Natural killer cell (primary cell): ENCODE results near the gene KHDRBS2. TPM values are rescaled to one million over a fixed set of nuclear protein-coding genes. Genes with fewer than 3 reads are reported as not detected.

Experiments used
- ATAC-seq, 3 donors: fragments of 150-1000 bp in 2 of 3; fragments of 200-7000 bp in 1 of 3; cut with Tn5 transposase; 1 replicate in 1 of 3; 2 replicates in 2 of 3; pipeline ENCODE4 v1.10.0; 2021; ENCODE audit warnings: mild to moderate bottlenecking in 2 of 3, moderate library complexity in 2 of 3
- DNase-seq, 2 donors: peaks; one replicate each; pipeline versions ENCODE4 v3.0.0 to v3.0.0-alpha.2; 2013 to 2021; ENCODE audit warnings: mixed read lengths in 1 of 2
- H3K27ac ChIP-seq: one replicate; pipeline ENCODE4 v1.5.1; 2013; ENCODE audit warnings: mild to moderate bottlenecking, low read length
- H3K27me3 ChIP-seq: one replicate; pipeline ENCODE4 v1.6.1; 2013; ENCODE audit warnings: low read length; ENCODE audit not compliant: control insufficient read depth, insufficient read depth
- H3K36me3 ChIP-seq: one replicate; pipeline ENCODE4 v1.6.1; 2013; ENCODE audit warnings: low read length; ENCODE audit not compliant: control insufficient read depth, insufficient read depth
- H3K4me1 ChIP-seq: one replicate; pipeline ENCODE4 v1.6.1; 2013; ENCODE audit warnings: low read length; ENCODE audit not compliant: control insufficient read depth, insufficient read depth
- H3K4me3 ChIP-seq: one replicate; pipeline ENCODE4 v1.5.1; 2013; ENCODE audit warnings: low read length
- H3K9me3 ChIP-seq: one replicate; pipeline ENCODE4 v1.6.1; 2013; ENCODE audit warnings: low read length; ENCODE audit not compliant: control insufficient read depth, insufficient read depth
- H3K27ac Mint-ChIP-seq, 2 donors: one replicate each; pipeline ENCODE4 v1.8.0; 2022; ENCODE audit warnings: mild to moderate bottlenecking in 2 of 2, mixed read lengths in 2 of 2, moderate library complexity in 1 of 2
- H3K27me3 Mint-ChIP-seq, 2 donors: one replicate each; pipeline ENCODE4 v1.8.0; 2022; ENCODE audit warnings: low read depth in 2 of 2, mixed read lengths in 2 of 2
- H3K36me3 Mint-ChIP-seq: one replicate; pipeline ENCODE4 v1.8.0; 2022; ENCODE audit warnings: mixed read lengths
- H3K4me1 Mint-ChIP-seq, 2 donors: one replicate each; pipeline ENCODE4 v1.8.0; 2022; ENCODE audit warnings: mixed read lengths in 2 of 2
- H3K4me3 Mint-ChIP-seq: one replicate; pipeline ENCODE4 v1.8.0; 2022; ENCODE audit warnings: mild to moderate bottlenecking, moderate library complexity, mixed read lengths
- H3K9me3 Mint-ChIP-seq, 2 donors: one replicate each; pipeline ENCODE4 v1.8.0; 2022; ENCODE audit warnings: mixed read lengths in 2 of 2
- WGBS: methylation state at CpG from one replicate; pipeline ENCODE4 v1.1.7; 2013; ENCODE audit warnings: missing lambda C conversion rate; ENCODE audit not compliant: insufficient coverage; 5-methylcytosine and 5-hydroxymethylcytosine counted together
- intact Hi-C: fragments of 100-400 bp; cut with micrococcal nuclease; formaldehyde crosslinking; loops from one replicate; pipeline ENCODE4 v1.14.2; 2022
- total RNA-seq, 4 donors: library from RNA; stranded (reverse); fragments of 120-200 nt in 1 of 4; gene quantifications; one replicate each; pipeline versions ENCODE4 v1.2.3 to v1.2.4, GENCODE V29; 2013 to 2022
- TF ChIP-seq, protein P1 (sequence below): fragments of 200-600 bp; IDR thresholded peaks from one replicate; pipeline ENCODE4 v1.8.0; 2022; ENCODE audit warnings: antibody characterized with exemption

The KHDRBS2 gene
- total RNA-seq, 3 donors from 2014 or later (not counting 1 experiment from before 2014, with no cell fraction given) = 0.15 to 0.26 TPM; not detected in 1

DNA sequence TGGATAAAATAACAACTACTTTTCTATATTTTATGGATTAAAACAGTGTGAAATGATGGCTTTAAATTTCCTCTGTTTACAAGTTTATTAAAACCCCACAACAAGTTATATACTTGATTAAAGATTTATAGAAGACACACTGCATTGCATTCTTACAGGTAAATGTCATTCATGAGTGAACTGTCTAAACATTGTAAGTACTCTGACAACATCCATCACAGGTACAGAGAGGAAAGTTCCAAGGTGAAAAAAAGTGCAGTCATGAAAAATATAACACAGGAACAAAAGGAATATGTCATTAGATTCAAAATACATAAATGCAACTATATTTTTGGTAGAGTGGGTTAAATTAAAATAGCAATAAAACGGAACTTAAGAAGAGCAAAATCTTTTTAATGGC is 156.9 kb downstream of the KHDRBS2 start:
- Mint-ChIP-seq H3K27me3 (no peaks in the 10 kb centered on the region), H3K4me1 (no peaks in the 10 kb centered on the region), H3K4me3 (no peak overlapping the region), H3K36me3 (no peaks in the 10 kb centered on the region), H3K9me3 (peaks cover 14 to 24% of the 10 kb centered on the region in 2 donors), H3K27ac (no peak overlapping the region)
- no peak overlapping the region for H3K4me3 ChIP-seq
- H3K27ac ChIP-seq = no peak overlapping the region
- H3K27me3 ChIP-seq = no peaks in the 10 kb centered on the region
- intact Hi-C loops = no loop called here
- H3K4me1 ChIP-seq = no peaks in the 10 kb centered on the region
- ATAC-seq = no peak
- no CpG with 5 or more reads among the region's 1 CpG for WGBS
- no peaks in the 10 kb centered on the region for H3K36me3 ChIP-seq
- no peak for DNase-seq
- TF ChIP-seq, protein P1, sequence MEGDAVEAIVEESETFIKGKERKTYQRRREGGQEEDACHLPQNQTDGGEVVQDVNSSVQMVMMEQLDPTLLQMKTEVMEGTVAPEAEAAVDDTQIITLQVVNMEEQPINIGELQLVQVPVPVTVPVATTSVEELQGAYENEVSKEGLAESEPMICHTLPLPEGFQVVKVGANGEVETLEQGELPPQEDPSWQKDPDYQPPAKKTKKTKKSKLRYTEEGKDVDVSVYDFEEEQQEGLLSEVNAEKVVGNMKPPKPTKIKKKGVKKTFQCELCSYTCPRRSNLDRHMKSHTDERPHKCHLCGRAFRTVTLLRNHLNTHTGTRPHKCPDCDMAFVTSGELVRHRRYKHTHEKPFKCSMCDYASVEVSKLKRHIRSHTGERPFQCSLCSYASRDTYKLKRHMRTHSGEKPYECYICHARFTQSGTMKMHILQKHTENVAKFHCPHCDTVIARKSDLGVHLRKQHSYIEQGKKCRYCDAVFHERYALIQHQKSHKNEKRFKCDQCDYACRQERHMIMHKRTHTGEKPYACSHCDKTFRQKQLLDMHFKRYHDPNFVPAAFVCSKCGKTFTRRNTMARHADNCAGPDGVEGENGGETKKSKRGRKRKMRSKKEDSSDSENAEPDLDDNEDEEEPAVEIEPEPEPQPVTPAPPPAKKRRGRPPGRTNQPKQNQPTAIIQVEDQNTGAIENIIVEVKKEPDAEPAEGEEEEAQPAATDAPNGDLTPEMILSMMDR = no peak
- H3K9me3 ChIP-seq = peaks cover 9% of the 10 kb centered on the region

- Mint-ChIP-seq H3K9me3 (peaks cover 15 to 21% of the 10 kb centered on the region in 2 donors), H3K36me3 (peaks cover 10% of the 10 kb centered on the region), H3K27ac (no peak overlapping the region), H3K27me3 (no peaks in the 10 kb centered on the region), H3K4me1 (no peaks in the 10 kb centered on the region), H3K4me3 (no peak overlapping the region)
- Histone ChIP-seq H3K36me3 (no peaks in the 10 kb centered on the region), H3K27ac (no peak overlapping the region), H3K27me3 (no peaks in the 10 kb centered on the region), H3K4me1 (no peaks in the 10 kb centered on the region), H3K4me3 (no peak overlapping the region), H3K9me3 (peaks cover 14% of the 10 kb centered on the region)
- TF ChIP-seq, protein P1 = no peak
- DNase-seq (no peak), ATAC-seq (no peak)
- 78% methylated on average over 1 of the region's 1 CpG for WGBS
- intact Hi-C loops = no loop called here
These were observed 166.6 kb downstream of the KHDRBS2 start for GRCh38 chr6:62119401-62119800.

DNA sequence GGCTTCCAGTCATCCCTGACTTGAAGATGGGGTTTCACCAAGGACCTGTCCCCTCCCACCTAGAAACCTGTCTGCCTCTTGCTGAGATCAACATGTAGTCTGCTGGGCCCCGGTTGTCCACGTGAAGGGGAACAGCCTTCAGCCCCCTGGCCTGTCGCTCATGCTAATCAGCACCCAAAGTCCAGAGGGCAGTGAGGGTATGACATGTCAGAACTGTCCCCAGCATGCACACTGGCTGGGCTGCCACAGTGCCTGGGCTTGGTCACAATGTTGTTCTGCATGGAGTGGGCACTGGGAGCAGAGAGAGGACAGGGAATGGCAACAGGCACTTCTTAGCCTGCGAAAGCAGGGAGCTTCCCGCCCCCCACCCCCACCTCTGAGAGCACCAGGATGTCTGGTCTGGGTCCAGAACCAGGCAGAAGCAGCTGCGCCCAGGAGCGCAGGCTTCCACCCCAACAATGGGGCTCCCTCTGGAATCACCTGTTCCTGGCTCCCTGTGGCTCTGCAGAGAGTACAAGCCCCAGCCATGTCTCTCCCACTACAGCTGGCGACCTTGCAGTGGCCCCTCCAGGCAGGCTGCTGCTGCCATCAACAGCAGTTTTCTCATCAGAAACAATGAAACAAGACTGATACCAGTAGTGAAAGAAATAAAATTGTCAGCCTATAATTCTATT is 182.7 kb downstream of the KHDRBS2 start:
- Mint-ChIP-seq H3K27ac (no peak overlapping the region), H3K4me1 (no peaks in the 10 kb centered on the region), H3K36me3 (no peaks in the 10 kb centered on the region), H3K27me3 (no peaks in the 10 kb centered on the region), H3K9me3 (peaks cover 15 to 22% of the 10 kb centered on the region in 2 donors), H3K4me3 (no peak overlapping the region)
- H3K27me3 ChIP-seq = no peaks in the 10 kb centered on the region
- 86% methylated on average over 8 of the region's 8 CpGs for WGBS
- H3K9me3 ChIP-seq = peaks cover 17% of the 10 kb centered on the region
- no peaks in the 10 kb centered on the region for H3K36me3 ChIP-seq
- DNase-seq (no peak), ATAC-seq (no peak)
- H3K4me3 ChIP-seq = no peak overlapping the region
- intact Hi-C loops = no loop called here
- H3K27ac ChIP-seq = no peak overlapping the region
- H3K4me1 ChIP-seq = no peaks in the 10 kb centered on the region
- TF ChIP-seq, protein P1 = no peak

GRCh38 chr6:62102387-62102786 is 183.6 kb downstream of the KHDRBS2 start:
- no peaks in the 10 kb centered on the region for H3K27me3 ChIP-seq
- 86% methylated on average over 5 of the region's 5 CpGs for WGBS
- no peak for ATAC-seq
- H3K4me3 ChIP-seq = no peak overlapping the region
- no peak overlapping the region for H3K27ac ChIP-seq
- H3K27me3 Mint-ChIP-seq = no peaks in the 10 kb centered on the region
- no peak for DNase-seq
- H3K4me1 ChIP-seq = no peaks in the 10 kb centered on the region
- H3K9me3 Mint-ChIP-seq = peaks cover 20 to 29% of the 10 kb centered on the region in 2 donors
- peaks cover 17% of the 10 kb centered on the region for H3K9me3 ChIP-seq
- H3K4me1 Mint-ChIP-seq = no peaks in the 10 kb centered on the region
- intact Hi-C loops = no loop called here
- H3K36me3 Mint-ChIP-seq = no peaks in the 10 kb centered on the region
- H3K27ac Mint-ChIP-seq = no peak overlapping the region
- no peaks in the 10 kb centered on the region for H3K36me3 ChIP-seq
- TF ChIP-seq, protein P1 = no peak
- no peak overlapping the region for H3K4me3 Mint-ChIP-seq
